ENCODE results near the gene SPDYE1.

The SPDYE1 gene

GRCh38 chr7:44044315-44045225 lies 46.9 kb downstream of the SPDYE1 start, which contains the start of gene DBNL:
Gene DBNL (plus strand): TSS chr7:44044702. CDS start chr7:44044738, 36 bp downstream.
- DNase-seq = peak; percentile 94

- no peak for DNase-seq
Measured at GRCh38 chr7:44045226-44046014, 47.7 kb downstream of the SPDYE1 start.

- no peak for DNase-seq
Measured at GRCh38 chr7:44046321-44047061, 48.8 kb downstream of the SPDYE1 start.

- no peak for DNase-seq
Measured at GRCh38 chr7:44048031-44048795, 50.5 kb downstream of the SPDYE1 start.

- DNase-seq = no peak
Measured at GRCh38 chr7:44050121-44050914, 52.6 kb downstream of the SPDYE1 start.

GRCh38 chr7:44050915-44051560 lies 53.3 kb downstream of the SPDYE1 start:
- DNase-seq = no peak

GRCh38 chr7:44051611-44052220 lies 54.0 kb downstream of the SPDYE1 start:
- DNase-seq = no peak

- DNase-seq = no peak
Measured at GRCh38 chr7:44052771-44053365, 55.2 kb downstream of the SPDYE1 start.

- DNase-seq = no peak
Measured at GRCh38 chr7:44056681-44057080, 59.0 kb downstream of the SPDYE1 start.

- no peak for DNase-seq
Measured at GRCh38 chr7:44057181-44057848, 59.6 kb downstream of the SPDYE1 start.

GRCh38 chr7:44057849-44058758 lies 60.4 kb downstream of the SPDYE1 start:
- no peak for DNase-seq

- no peak for DNase-seq
Measured at GRCh38 chr7:44058759-44059218, 61.1 kb downstream of the SPDYE1 start.

GRCh38 chr7:44059219-44060090 lies 61.8 kb downstream of the SPDYE1 start:
- DNase-seq = no peak
